GM19025 (cell line): ENCODE data around the gene ZNF444.

ENCODE experiments used
- ATAC-seq: cut with Tn5 transposase; IDR thresholded peaks from one replicate; pipeline ENCODE4 v1.9.1; 2021; ENCODE audit warnings: mild to moderate bottlenecking, low read depth, moderate library complexity; ENCODE audit not compliant: unreplicated experiment

ZNF444 gene

GRCh38 chr19:56106993-56107392 lies 34.1 kb upstream of the ZNF444 start:
- no peak for ATAC-seq

GRCh38 chr19:56107626-56108351 lies 33.3 kb upstream of the ZNF444 start:
- ATAC-seq, result no peak

- no peak for ATAC-seq
Measured at GRCh38 chr19:56108447-56109195, 32.5 kb upstream of the ZNF444 start.

- ATAC-seq, result no peak
Measured at GRCh38 chr19:56109226-56109625, 31.9 kb upstream of the ZNF444 start.

GRCh38 chr19:56110515-56111448 lies 30.3 kb upstream of the ZNF444 start:
- ATAC-seq, result no peak

- ATAC-seq, result peak; percentile 80
Measured at GRCh38 chr19:56111601-56112312, 29.3 kb upstream of the ZNF444 start.

GRCh38 chr19:56112313-56112709 lies 28.8 kb upstream of the ZNF444 start:
- ATAC-seq, result no peak

- ATAC-seq, result no peak
Measured at GRCh38 chr19:56113074-56113632, 27.9 kb upstream of the ZNF444 start.

- no peak for ATAC-seq
Measured at GRCh38 chr19:56114051-56114777, 26.9 kb upstream of the ZNF444 start.

- no peak for ATAC-seq
Measured at GRCh38 chr19:56114778-56115110, 26.3 kb upstream of the ZNF444 start.

- ATAC-seq, result no peak
Measured at GRCh38 chr19:56115490-56115889, 25.6 kb upstream of the ZNF444 start.

- no peak for ATAC-seq
Measured at GRCh38 chr19:56116606-56117005, 24.5 kb upstream of the ZNF444 start.

GRCh38 chr19:56117376-56117884 lies 23.7 kb upstream of the ZNF444 start:
- no peak for ATAC-seq

- ATAC-seq, result no peak
Measured at GRCh38 chr19:56117889-56118288, 23.2 kb upstream of the ZNF444 start.

GRCh38 chr19:56118666-56119581 lies 22.2 kb upstream of the ZNF444 start:
- ATAC-seq, result no peak

GRCh38 chr19:56119582-56119978 lies 21.5 kb upstream of the ZNF444 start:
- ATAC-seq, result no peak

GRCh38 chr19:56120002-56120370 lies 21.1 kb upstream of the ZNF444 start:
- no peak for ATAC-seq
